ENCODE results near the gene SNTA1.
A peak's percentile ranks its signal among the peaks of the same experiment; 100 is the strongest.
"Not testable (repeated sequence)": the region's sequence is repeated elsewhere in the genome, so short reads cannot be mapped to it uniquely, and the experiment has no call there.

Gene SNTA1

DNA sequence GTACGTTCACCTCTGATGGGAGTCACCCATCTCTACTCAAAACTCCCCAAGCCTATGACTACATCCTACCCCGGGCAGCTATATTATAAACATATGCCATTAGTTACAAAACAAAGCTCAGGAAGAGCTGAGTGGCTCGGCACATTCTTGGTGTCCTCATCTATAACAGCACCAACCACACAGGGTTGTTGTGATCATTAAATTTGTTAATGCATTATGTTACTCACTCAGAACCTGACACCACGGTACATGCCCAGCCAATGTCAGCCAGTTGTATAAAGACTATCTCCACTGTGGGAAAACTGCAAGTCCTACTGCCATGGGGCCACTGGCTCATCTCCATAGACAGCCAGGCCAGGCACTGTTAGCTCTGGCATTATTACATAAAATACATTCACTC is 50.0 kb downstream of the SNTA1 start:
- no peak overlapping the region for H3K4me3 ChIP-seq (ENCODE audit: low read length)
- no peak overlapping the region for H3K9ac ChIP-seq (ENCODE audit: low read length)
- H3K4me2 ChIP-seq (ENCODE audit: low read length), result no peak overlapping the region
- no peak overlapping the region for H3K27ac ChIP-seq (ENCODE audit: low read depth, low read length)
- H2BK15ac ChIP-seq (replicated peaks; ENCODE audit: low read depth), result no peak overlapping the region
- H3K23ac ChIP-seq (ENCODE audit: low read length), result no peak overlapping the region
- no peak overlapping the region for H4K5ac ChIP-seq (ENCODE audit: low read length)
- no peak for DNase-seq
- no peak overlapping the region for H3K56ac ChIP-seq (ENCODE audit: low read length)
- no peak overlapping the region for H2BK5ac ChIP-seq (ENCODE audit: low read length)
- peaks cover 10% of the 10 kb centered on the region for H3K79me2 ChIP-seq (ENCODE audit: control insufficient read depth, insufficient read depth, low read length)
- no peaks in the 10 kb centered on the region for H3K27me3 ChIP-seq (ENCODE audit: insufficient read depth, low read length, poor library complexity)
- H4K8ac ChIP-seq (ENCODE audit: low read depth, low read length), result no peak overlapping the region
- H3K4me1 ChIP-seq (ENCODE audit: control insufficient read depth, low read depth, low read length), result no peaks in the 10 kb centered on the region
- no peak overlapping the region for H2AK5ac ChIP-seq (ENCODE audit: low read length)
- peaks cover 7% of the 10 kb centered on the region for H3K79me1 ChIP-seq (ENCODE audit: low read length)
- H2BK120ac ChIP-seq (ENCODE audit: low read depth, low read length), result no peak overlapping the region
- no peak overlapping the region for H3K18ac ChIP-seq (ENCODE audit: low read length)
- peaks cover 2% of the 10 kb centered on the region for H3K36me3 ChIP-seq (ENCODE audit: control insufficient read depth, insufficient read depth, low read length)
- H3K4ac ChIP-seq (ENCODE audit: low read depth, low read length), result no peak overlapping the region
- WGBS (ENCODE audit: extremely low coverage, insufficient coverage, low lambda C conversion rate), result no CpG with 5 or more reads among the region's 4 CpGs

DNA sequence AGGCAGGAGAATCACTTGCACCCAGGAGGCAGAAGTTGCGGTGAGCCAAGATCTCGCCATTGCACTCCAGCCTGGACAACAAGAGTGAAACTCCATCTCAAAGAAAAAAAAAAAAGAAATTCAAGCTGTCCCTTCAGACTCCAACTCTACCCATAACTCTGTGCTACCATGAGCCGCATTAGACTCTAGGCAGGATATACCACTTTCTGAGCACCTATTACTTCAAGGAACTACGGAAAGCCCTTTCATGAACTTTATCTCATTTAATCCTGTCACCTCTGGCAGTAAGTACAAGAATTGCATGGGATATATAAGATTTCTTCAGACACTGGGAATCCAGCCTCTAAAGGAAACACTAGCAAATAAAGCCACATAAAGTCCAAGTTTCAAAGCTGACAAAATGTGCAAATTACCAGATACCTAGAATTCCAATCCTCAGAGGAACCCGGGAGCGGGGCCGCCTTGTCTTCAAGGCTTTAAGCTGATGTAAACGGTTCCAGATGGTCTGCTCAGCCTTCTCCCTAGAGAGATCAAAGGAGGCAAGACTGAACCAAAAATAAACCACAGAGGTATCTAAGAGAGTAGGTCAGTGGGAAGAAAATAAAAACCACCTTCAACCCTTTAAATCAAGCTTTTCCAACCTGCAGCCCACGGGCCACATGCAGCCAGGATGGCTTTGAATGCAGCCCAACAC is 51.7 kb downstream of the SNTA1 start:
- no peak overlapping the region for H3K27ac ChIP-seq (ENCODE audit: low read depth, low read length)

DNA sequence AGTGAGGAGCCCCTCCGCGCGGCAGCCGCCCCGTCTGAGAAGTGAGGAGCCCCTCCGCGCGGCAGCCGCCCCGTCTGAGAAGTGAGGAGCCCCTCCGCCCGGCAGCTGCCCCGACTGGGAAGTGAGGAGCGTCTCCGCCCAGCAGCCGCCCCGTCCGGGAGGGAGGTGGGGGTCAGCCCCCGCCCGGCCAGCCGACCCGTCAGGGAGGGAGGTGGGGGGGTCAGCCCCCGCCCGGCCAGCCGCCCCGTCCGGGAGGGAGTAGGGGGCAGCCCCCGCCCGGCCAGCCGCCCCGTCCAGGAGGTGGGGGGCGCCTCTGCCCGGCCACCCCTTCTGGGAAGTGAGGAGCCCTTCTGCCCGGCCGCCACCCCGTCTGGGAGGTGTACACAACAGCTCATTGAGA is 54.2 kb downstream of the SNTA1 start:
- not testable (repeated sequence) for H3K4me1 ChIP-seq (ENCODE audit: control insufficient read depth, low read depth, low read length); H3K36me3 ChIP-seq (ENCODE audit: control insufficient read depth, insufficient read depth, low read length); H3K4me3 ChIP-seq (ENCODE audit: low read length); H4K8ac ChIP-seq (ENCODE audit: low read depth, low read length); H3K79me1 ChIP-seq (ENCODE audit: low read length); H2BK15ac ChIP-seq (replicated peaks; ENCODE audit: low read depth); H3K4ac ChIP-seq (ENCODE audit: low read depth, low read length); H2AK5ac ChIP-seq (ENCODE audit: low read length); H2BK120ac ChIP-seq (ENCODE audit: low read depth, low read length); H2BK5ac ChIP-seq (ENCODE audit: low read length); DNase-seq; H3K27ac ChIP-seq (ENCODE audit: low read depth, low read length); H3K9ac ChIP-seq (ENCODE audit: low read length); H3K56ac ChIP-seq (ENCODE audit: low read length); H3K4me2 ChIP-seq (ENCODE audit: low read length); H3K18ac ChIP-seq (ENCODE audit: low read length); H3K23ac ChIP-seq (ENCODE audit: low read length); H4K5ac ChIP-seq (ENCODE audit: low read length); H3K27me3 ChIP-seq (ENCODE audit: insufficient read depth, low read length, poor library complexity); H3K79me2 ChIP-seq (ENCODE audit: control insufficient read depth, insufficient read depth, low read length)
- WGBS (ENCODE audit: extremely low coverage, insufficient coverage, low lambda C conversion rate), result no CpG with 5 or more reads among the region's 36 CpGs

More for the DNA sequence above, 51.7 kb downstream of the SNTA1 start:
- H3K4me2 ChIP-seq (ENCODE audit: low read length), result no peak overlapping the region
- H3K56ac ChIP-seq (ENCODE audit: low read length), result no peak overlapping the region
- H3K27me3 ChIP-seq (ENCODE audit: insufficient read depth, low read length, poor library complexity), result no peaks in the 10 kb centered on the region
- no CpG with 5 or more reads among the region's 9 CpGs for WGBS (ENCODE audit: extremely low coverage, insufficient coverage, low lambda C conversion rate)
- no peak overlapping the region for H2BK15ac ChIP-seq (replicated peaks; ENCODE audit: low read depth)
- H4K8ac ChIP-seq (ENCODE audit: low read depth, low read length), result no peak overlapping the region
- no peak overlapping the region for H3K4me3 ChIP-seq (ENCODE audit: low read length)
- peaks cover 3% of the 10 kb centered on the region for H3K36me3 ChIP-seq (ENCODE audit: control insufficient read depth, insufficient read depth, low read length)
- DNase-seq, result peak; percentile 54
- H3K79me1 ChIP-seq (ENCODE audit: low read length), result peaks cover 2% of the 10 kb centered on the region
- peaks cover 5% of the 10 kb centered on the region for H3K79me2 ChIP-seq (ENCODE audit: control insufficient read depth, insufficient read depth, low read length)
- H2AK5ac ChIP-seq (ENCODE audit: low read length), result no peak overlapping the region
- no peaks in the 10 kb centered on the region for H3K4me1 ChIP-seq (ENCODE audit: control insufficient read depth, low read depth, low read length)
- H2BK120ac ChIP-seq (ENCODE audit: low read depth, low read length), result no peak overlapping the region
- H4K5ac ChIP-seq (ENCODE audit: low read length), result no peak overlapping the region
- no peak overlapping the region for H3K23ac ChIP-seq (ENCODE audit: low read length)
- no peak overlapping the region for H3K9ac ChIP-seq (ENCODE audit: low read length)
- no peak overlapping the region for H2BK5ac ChIP-seq (ENCODE audit: low read length)
- no peak overlapping the region for H3K4ac ChIP-seq (ENCODE audit: low read depth, low read length)
- H3K18ac ChIP-seq (ENCODE audit: low read length), result no peak overlapping the region

DNA sequence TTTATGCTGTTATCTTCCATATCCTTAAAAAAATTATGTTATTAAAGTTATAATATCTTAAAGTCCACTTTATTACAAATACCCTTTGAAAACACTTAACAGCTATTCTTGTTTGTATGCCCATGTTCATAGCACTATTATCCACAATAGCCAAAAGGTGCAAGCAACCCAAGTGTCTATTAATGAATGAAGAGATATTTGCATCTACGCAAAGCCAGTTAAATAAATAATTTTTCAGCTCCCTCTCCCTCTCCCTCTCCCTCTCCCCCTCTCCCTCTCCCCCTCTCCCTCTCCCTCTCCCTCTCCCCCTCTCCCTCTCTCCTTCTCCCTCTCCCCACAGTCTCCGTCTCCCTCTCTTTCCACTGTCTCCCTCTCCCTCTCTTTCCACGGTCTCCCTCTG is 55.3 kb downstream of the SNTA1 start:
- Histone ChIP-seq H3K27ac (ENCODE audit: low read depth, low read length) (no peak overlapping the region), H3K56ac (ENCODE audit: low read length) (no peak overlapping the region), H2BK15ac (replicated peaks; ENCODE audit: low read depth) (no peak overlapping the region), H4K8ac (ENCODE audit: low read depth, low read length) (no peak overlapping the region), H3K79me2 (ENCODE audit: control insufficient read depth, insufficient read depth, low read length) (no peaks in the 10 kb centered on the region), H2AK5ac (ENCODE audit: low read length) (no peak overlapping the region), H3K23ac (ENCODE audit: low read length) (no peak overlapping the region), H4K5ac (ENCODE audit: low read length) (no peak overlapping the region), H2BK5ac (ENCODE audit: low read length) (no peak overlapping the region), H3K36me3 (ENCODE audit: control insufficient read depth, insufficient read depth, low read length) (peaks cover 7% of the 10 kb centered on the region), H3K27me3 (ENCODE audit: insufficient read depth, low read length, poor library complexity) (no peaks in the 10 kb centered on the region), H3K4me2 (ENCODE audit: low read length) (no peak overlapping the region), H3K18ac (ENCODE audit: low read length) (no peak overlapping the region), H3K4me3 (ENCODE audit: low read length) (no peak overlapping the region), H3K9ac (ENCODE audit: low read length) (no peak overlapping the region), H3K4me1 (ENCODE audit: control insufficient read depth, low read depth, low read length) (no peaks in the 10 kb centered on the region), H3K79me1 (ENCODE audit: low read length) (no peaks in the 10 kb centered on the region), H2BK120ac (ENCODE audit: low read depth, low read length) (no peak overlapping the region), H3K4ac (ENCODE audit: low read depth, low read length) (no peak overlapping the region)
- WGBS (ENCODE audit: extremely low coverage, insufficient coverage, low lambda C conversion rate), result no CpG with 5 or more reads among the region's 3 CpGs
- no peak for DNase-seq

DNA sequence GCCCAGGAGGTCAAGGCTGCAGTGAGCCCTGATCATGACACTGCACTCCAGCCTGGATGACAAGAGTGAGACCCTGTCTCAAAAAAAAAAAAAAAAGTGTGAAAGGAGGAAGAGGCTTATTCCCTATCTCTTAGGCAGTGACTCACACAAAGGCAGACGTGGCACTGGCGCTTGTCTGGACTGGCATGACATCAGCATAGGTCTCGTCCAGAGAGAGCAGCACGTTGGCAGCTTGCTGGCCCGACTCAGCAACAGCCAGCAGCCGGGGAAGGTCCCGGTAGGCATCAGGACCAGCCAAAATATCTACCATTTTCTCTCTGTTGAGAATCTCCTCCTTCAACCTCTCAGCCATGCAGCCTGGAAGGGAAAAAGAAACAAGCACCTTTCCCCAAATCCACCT is 56.4 kb downstream of the SNTA1 start:
- no peaks in the 10 kb centered on the region for H3K27me3 ChIP-seq (ENCODE audit: insufficient read depth, low read length, poor library complexity)
- H2AK5ac ChIP-seq (ENCODE audit: low read length), result no peak overlapping the region
- no peak overlapping the region for H4K5ac ChIP-seq (ENCODE audit: low read length)
- no peaks in the 10 kb centered on the region for H3K4me1 ChIP-seq (ENCODE audit: control insufficient read depth, low read depth, low read length)
- no peaks in the 10 kb centered on the region for H3K79me1 ChIP-seq (ENCODE audit: low read length)
- no peak overlapping the region for H2BK120ac ChIP-seq (ENCODE audit: low read depth, low read length)
- H2BK15ac ChIP-seq (replicated peaks; ENCODE audit: low read depth), result no peak overlapping the region
- no peak overlapping the region for H3K4me2 ChIP-seq (ENCODE audit: low read length)
- H3K4me3 ChIP-seq (ENCODE audit: low read length), result no peak overlapping the region
- no peak for DNase-seq
- WGBS (ENCODE audit: extremely low coverage, insufficient coverage, low lambda C conversion rate), result no CpG with 5 or more reads among the region's 7 CpGs
- H3K23ac ChIP-seq (ENCODE audit: low read length), result no peak overlapping the region
- no peak overlapping the region for H4K8ac ChIP-seq (ENCODE audit: low read depth, low read length)
- H3K9ac ChIP-seq (ENCODE audit: low read length), result no peak overlapping the region
- no peak overlapping the region for H3K18ac ChIP-seq (ENCODE audit: low read length)
- H3K56ac ChIP-seq (ENCODE audit: low read length), result no peak overlapping the region
- peaks cover 7% of the 10 kb centered on the region for H3K36me3 ChIP-seq (ENCODE audit: control insufficient read depth, insufficient read depth, low read length)
- H3K4ac ChIP-seq (ENCODE audit: low read depth, low read length), result no peak overlapping the region
- H3K27ac ChIP-seq (ENCODE audit: low read depth, low read length), result no peak overlapping the region
- H3K79me2 ChIP-seq (ENCODE audit: control insufficient read depth, insufficient read depth, low read length), result no peaks in the 10 kb centered on the region
- H2BK5ac ChIP-seq (ENCODE audit: low read length), result no peak overlapping the region

DNA sequence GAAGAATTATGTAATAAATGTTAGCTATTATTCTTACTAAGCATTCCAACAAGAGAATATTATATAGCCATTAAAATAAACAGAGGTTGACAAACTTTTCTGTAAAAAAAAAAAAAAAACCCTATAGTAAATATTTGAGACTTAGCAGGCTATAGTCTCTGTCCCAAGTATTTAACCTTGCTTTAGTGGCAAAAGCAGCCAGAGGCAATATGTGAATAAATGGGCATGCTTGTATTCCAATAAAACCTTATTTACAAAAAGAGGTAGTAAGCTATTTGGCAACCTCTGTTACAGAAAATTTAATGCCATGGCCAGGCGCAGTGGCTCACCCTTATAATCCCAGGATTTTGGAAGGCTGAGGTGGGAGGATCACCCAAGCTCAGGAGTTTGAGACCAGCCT is 56.9 kb downstream of the SNTA1 start:
- Histone ChIP-seq H2BK15ac (replicated peaks; ENCODE audit: low read depth) (no peak overlapping the region), H4K5ac (ENCODE audit: low read length) (no peak overlapping the region), H3K56ac (ENCODE audit: low read length) (no peak overlapping the region), H2BK120ac (ENCODE audit: low read depth, low read length) (no peak overlapping the region), H4K8ac (ENCODE audit: low read depth, low read length) (no peak overlapping the region), H2BK5ac (ENCODE audit: low read length) (no peak overlapping the region), H3K27me3 (ENCODE audit: insufficient read depth, low read length, poor library complexity) (no peaks in the 10 kb centered on the region), H3K36me3 (ENCODE audit: control insufficient read depth, insufficient read depth, low read length) (peaks cover 7% of the 10 kb centered on the region), H3K79me1 (ENCODE audit: low read length) (no peaks in the 10 kb centered on the region), H3K79me2 (ENCODE audit: control insufficient read depth, insufficient read depth, low read length) (no peaks in the 10 kb centered on the region), H3K4me3 (ENCODE audit: low read length) (no peak overlapping the region), H3K18ac (ENCODE audit: low read length) (no peak overlapping the region), H3K23ac (ENCODE audit: low read length) (no peak overlapping the region), H3K27ac (ENCODE audit: low read depth, low read length) (no peak overlapping the region), H3K4me1 (ENCODE audit: control insufficient read depth, low read depth, low read length) (no peaks in the 10 kb centered on the region), H3K4ac (ENCODE audit: low read depth, low read length) (no peak overlapping the region), H3K4me2 (ENCODE audit: low read length) (no peak overlapping the region), H2AK5ac (ENCODE audit: low read length) (no peak overlapping the region), H3K9ac (ENCODE audit: low read length) (no peak overlapping the region)
- DNase-seq, result no peak
- no CpG with 5 or more reads among the region's 1 CpG for WGBS (ENCODE audit: extremely low coverage, insufficient coverage, low lambda C conversion rate)

Data from mesendoderm (in vitro differentiated cells).